ENCODE data around the gene MMP13. TPM values are rescaled to one million over a fixed set of nuclear protein-coding genes. Genes with fewer than 3 reads are reported as not detected.
"Not testable (repeated sequence)": the region's sequence is repeated elsewhere in the genome, so short reads cannot be mapped to it uniquely, and the experiment has no call there.

The MMP13 gene
- total RNA-seq (2011; cell fraction: chromatin; rRNA removed; ENCODE audit: low replicate concordance), result not detected in 2 replicates
- total RNA-seq (2011; cell fraction: nucleolus; rRNA removed), result not detected in 2 replicates
- total RNA-seq (2011; cell fraction: nucleoplasm; rRNA removed), result not detected in 2 replicates
- total RNA-seq (2014; rRNA removed), result not detected in 2 replicates
- total RNA-seq (2014; rRNA removed; fragmentation: Illumina TruSeq; extraction: Trizol), result not detected in 2 replicates
- not detected in 2 replicates for total RNA-seq (2015; rRNA removed; fragmentation: Illumina TruSeq; extraction: Trizol)
- total RNA-seq (2021), result not detected in 2 replicates
- polyA plus RNA-seq (2011; rRNA removed), result not detected in 2 replicates
- polyA plus RNA-seq (2011; cell fraction: cytosol; rRNA removed), result 0.06 TPM in 1 of 2 replicates, not detected in the other
- polyA plus RNA-seq (2011; cell fraction: nucleus; rRNA removed), result not detected in 2 replicates
- 0.06 TPM in 1 of 2 replicates, not detected in the other for polyA plus RNA-seq (2012)
- not detected in 2 replicates for polyA plus RNA-seq (2014; fragmentation: Illumina TruSeq; extraction: Trizol)
- not detected for polyA plus RNA-seq (2014; fragmentation: Nextera tagmentation; extraction: Ambion mirVana)
- not detected in 2 replicates for polyA plus RNA-seq (2014; rRNA removed)
- polyA minus RNA-seq (2011; rRNA and poly(A)+ RNA removed), result not detected in 2 replicates
- not detected in 2 replicates for polyA minus RNA-seq (2011; cell fraction: cytosol; rRNA and poly(A)+ RNA removed)
- not detected in 2 replicates for polyA minus RNA-seq (2011; cell fraction: nucleus; rRNA and poly(A)+ RNA removed)
- percentile 7 among the genes with signal in this experiment for Bru-seq, nascent RNA
- BruChase-seq, experiment 1, labeled RNA remaining after a 2-hour chase, result percentile 7 among the genes with signal in this experiment
- BruChase-seq, experiment 2, labeled RNA remaining after a 6-hour chase, result percentile 12 among the genes with signal in this experiment
- long read RNA-seq, experiment 1, result 0 reads
- long read RNA-seq, experiment 2, result 0 reads
- long read RNA-seq, experiment 3, result 0 reads

DNA sequence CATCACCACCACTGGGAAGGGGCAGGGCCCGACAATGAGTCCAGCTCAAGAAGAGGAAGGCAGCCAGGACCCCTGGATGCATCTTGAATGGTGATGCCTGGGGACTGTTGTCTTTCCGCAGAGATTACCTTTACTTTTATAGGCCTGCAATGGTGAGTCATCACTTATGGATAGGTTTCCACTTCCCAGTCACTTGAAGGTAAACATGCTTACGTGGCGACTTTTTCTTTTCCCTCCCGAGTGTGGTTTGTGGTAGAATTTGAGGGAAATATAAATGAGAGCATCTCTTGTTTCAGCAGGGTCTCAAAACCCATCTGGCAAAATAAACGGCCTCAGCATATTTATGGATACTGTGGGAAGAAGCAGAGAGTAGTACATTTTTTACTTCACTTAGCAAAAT, at the start of gene MMP13:
Gene MMP13, minus strand, starts transcription at position 109 of the 400 bp plus-strand sequence. Its CDS starts 27 bp downstream, at position 82.
- 1% methylated on average over 6 of the region's 6 CpGs for WGBS (ENCODE audit: insufficient coverage, low coverage, missing lambda C conversion rate)
- BruUV-seq (replicated peaks), result no TSS peak

DNA sequence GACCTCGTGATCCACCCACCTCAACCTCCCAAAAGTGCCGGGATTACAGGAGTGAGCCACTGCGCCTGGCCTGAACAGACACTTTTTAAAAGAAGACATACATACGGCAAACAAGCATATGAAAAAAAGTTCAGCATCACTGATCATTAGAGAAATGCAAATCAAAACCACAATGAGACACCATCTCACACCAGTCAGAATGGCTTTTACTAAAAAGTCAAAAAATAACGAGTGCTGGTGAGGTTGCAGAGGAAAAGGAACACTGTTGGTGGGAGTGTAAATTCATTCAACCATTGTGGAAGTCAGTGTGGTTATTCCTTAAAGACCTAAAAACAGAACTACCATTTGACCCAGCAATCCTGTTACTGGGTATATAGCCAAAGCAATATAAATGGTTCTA, 48.7 kb upstream of the MMP13 start:
- H3K4me3 ChIP-seq; FAIRE-seq; ATAC-seq; CTCF ChIA-PET (ENCODE audit: low intra/inter-chr PET ratio); H2AFZ ChIP-seq (ENCODE audit: low read depth, low read length); H4K20me1 ChIP-seq (replicated peaks; ENCODE audit: control insufficient read depth, insufficient read depth, low read length); intact Hi-C loops (cut with micrococcal nuclease); H3K36me3 ChIP-seq (ENCODE audit: control insufficient read depth, insufficient read depth, low read length); H3K9me3 ChIP-seq (replicated peaks; ENCODE audit: control insufficient read depth, insufficient read depth, low read depth, low read length); DNase-seq (ENCODE audit: extremely low read depth in 1 of 4, low spot score in 3 of 4); in situ Hi-C loops (cut with MboI); H3K4me2 ChIP-seq (ENCODE audit: insufficient read depth, low read length); BruUV-seq (replicated peaks); H3K4me1 ChIP-seq (replicated peaks in 1 of 2; ENCODE audit: control insufficient read depth in 2 of 2, insufficient read depth in 2 of 2, low read length in 2 of 2); H3K27ac ChIP-seq (ENCODE audit: extremely low read depth, low read depth, low read length); H3K79me2 ChIP-seq (ENCODE audit: control insufficient read depth, insufficient read depth, low read length); POLR2A ChIA-PET; H3K9ac ChIP-seq (ENCODE audit: insufficient read depth in 1 of 2, low read depth in 2 of 2, low read length in 2 of 2); H3K9me1 ChIP-seq (ENCODE audit: control insufficient read depth, insufficient read depth, low read length); H3K27me3 ChIP-seq (ENCODE audit: control insufficient read depth in 2 of 2, insufficient read depth in 2 of 2, low read length in 2 of 2): not testable (repeated sequence)
- 2% methylated on average over 5 of the region's 5 CpGs for WGBS (ENCODE audit: insufficient coverage, low coverage, missing lambda C conversion rate)

More for the DNA sequence above, at the start of gene MMP13:
- Histone ChIP-seq H3K27ac (ENCODE audit: extremely low read depth, low read depth, low read length) (no peak within 1 kb of the TSS), H3K9me3 (replicated peaks; ENCODE audit: control insufficient read depth, insufficient read depth, low read depth, low read length) (no peaks in the 10 kb centered on the region), H3K4me1 (replicated peaks in 1 of 2; ENCODE audit: control insufficient read depth in 2 of 2, insufficient read depth in 2 of 2, low read length in 2 of 2) (no peaks in the 10 kb centered on the region), H2AFZ (ENCODE audit: low read depth, low read length) (no peak within 1 kb of the TSS), H3K79me2 (ENCODE audit: control insufficient read depth, insufficient read depth, low read length) (no peaks in the 10 kb centered on the region), H3K4me2 (ENCODE audit: insufficient read depth, low read length) (no peak within 1 kb of the TSS), H3K36me3 (ENCODE audit: control insufficient read depth, insufficient read depth, low read length) (no peaks in the 10 kb centered on the region), H3K4me3 (no peak within 1 kb of the TSS), H3K9me1 (ENCODE audit: control insufficient read depth, insufficient read depth, low read length) (no peaks in the 10 kb centered on the region), H3K27me3 (ENCODE audit: control insufficient read depth in 2 of 2, insufficient read depth in 2 of 2, low read length in 2 of 2) (no peaks in the 10 kb centered on the region), H3K9ac (ENCODE audit: insufficient read depth in 1 of 2, low read depth in 2 of 2, low read length in 2 of 2) (no peak within 1 kb of the TSS), H4K20me1 (replicated peaks; ENCODE audit: control insufficient read depth, insufficient read depth, low read length) (no peaks in the 10 kb centered on the region)
- no peak for DNase-seq (ENCODE audit: extremely low read depth in 1 of 4, low spot score in 3 of 4)
- in situ Hi-C loops (cut with MboI) (no loop called here), intact Hi-C loops (cut with micrococcal nuclease) (no loop called here)
- peak; percentile 41; the same call in 1 of the 2 replicates for TF ChIP-seq C11orf30 (IDR thresholded peaks at IDR 0.05; ENCODE audit: low read depth)
- TF ChIP-seq ZNF316 (IDR thresholded peaks at IDR 0.05), result peak; percentile 72
- TF ChIP-seq ZNF23 (CRISPR knock-in tag; IDR thresholded peaks at IDR 0.05), result no peak
- no peak for TF ChIP-seq DIDO1 (tag; IDR thresholded peaks at IDR 0.05; ENCODE audit: low read depth)
- TF ChIP-seq ETS1 (conservative IDR thresholded peaks at IDR 0.05; ENCODE audit: control insufficient read depth, low read depth, low read length), result no peak
- 0 out of 2 replicates have a peak, but pooled peaks have one; percentile 13 for TF ChIP-seq MAFG (tag; conservative IDR thresholded peaks at IDR 0.05)
- peak; percentile 31; the same call in 1 of the 2 replicates for TF ChIP-seq ATF3 (IDR thresholded peaks at IDR 0.05)
- no peak for TF ChIP-seq ATF3 (CRISPR knock-in tag; conservative IDR thresholded peaks at IDR 0.05)
- FAIRE-seq, result no peak
- CTCF ChIA-PET (ENCODE audit: low intra/inter-chr PET ratio), result no interaction called here
- POLR2A ChIA-PET, result no interaction called here
- no peak for ATAC-seq

All from K562 (cell line).